SW 1271 (cell line): ENCODE data around the gene RFTN1.

Experiments
- DNase-seq, 2 experiments: peaks; one replicate each; lab custom pipeline; 2025; lab: John Stamatoyannopoulos, UW

Gene RFTN1

DNA sequence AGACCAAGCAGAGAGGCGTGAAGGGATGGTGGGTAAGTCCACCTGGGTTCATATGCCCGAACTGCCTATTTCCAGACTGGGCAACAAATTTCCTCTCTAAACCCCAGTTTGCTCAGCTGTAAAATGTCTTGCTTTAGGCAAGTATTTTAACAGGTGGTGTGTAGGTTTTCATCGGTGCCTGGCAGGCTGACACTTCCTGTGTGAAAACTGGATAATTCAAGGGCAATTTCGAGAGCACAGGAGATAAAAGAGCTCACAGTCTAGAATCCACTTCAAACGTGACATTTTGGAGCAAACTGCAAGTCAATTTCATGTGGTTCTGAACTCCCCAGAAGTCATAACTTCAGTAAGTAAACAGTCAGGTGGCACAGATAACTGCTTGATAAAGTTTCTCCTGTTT, 136.3 kb downstream of the RFTN1 start:
- no peak for DNase-seq

DNA sequence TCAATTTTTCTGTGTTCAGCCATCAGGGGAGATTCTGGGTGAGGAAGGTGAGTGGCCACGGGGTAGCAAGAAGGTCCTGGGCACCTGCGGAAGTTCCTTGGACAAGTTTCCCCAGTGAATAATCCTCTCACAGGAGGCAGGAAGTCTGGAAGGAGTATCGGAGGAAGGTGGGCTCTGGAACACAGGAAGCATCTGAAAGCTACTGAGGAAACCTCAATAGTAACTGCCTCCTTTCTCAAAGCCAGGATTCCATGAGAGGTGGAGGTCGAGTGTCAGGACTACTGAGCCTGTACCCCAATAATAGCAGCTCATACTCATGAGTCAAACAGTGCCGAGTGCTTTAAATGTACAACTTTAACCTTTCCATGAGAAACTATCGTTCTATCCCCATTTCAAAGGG, 137.6 kb downstream of the RFTN1 start:
- DNase-seq = no peak

GRCh38 chr3:16374935-16375245, 138.6 kb downstream of the RFTN1 start:
- no peak for DNase-seq

- no peak for DNase-seq
These were observed 139.2 kb downstream of the RFTN1 start for GRCh38 chr3:16374047-16374934.

GRCh38 chr3:16373341-16373946, 140.1 kb downstream of the RFTN1 start:
- no peak for DNase-seq

DNA sequence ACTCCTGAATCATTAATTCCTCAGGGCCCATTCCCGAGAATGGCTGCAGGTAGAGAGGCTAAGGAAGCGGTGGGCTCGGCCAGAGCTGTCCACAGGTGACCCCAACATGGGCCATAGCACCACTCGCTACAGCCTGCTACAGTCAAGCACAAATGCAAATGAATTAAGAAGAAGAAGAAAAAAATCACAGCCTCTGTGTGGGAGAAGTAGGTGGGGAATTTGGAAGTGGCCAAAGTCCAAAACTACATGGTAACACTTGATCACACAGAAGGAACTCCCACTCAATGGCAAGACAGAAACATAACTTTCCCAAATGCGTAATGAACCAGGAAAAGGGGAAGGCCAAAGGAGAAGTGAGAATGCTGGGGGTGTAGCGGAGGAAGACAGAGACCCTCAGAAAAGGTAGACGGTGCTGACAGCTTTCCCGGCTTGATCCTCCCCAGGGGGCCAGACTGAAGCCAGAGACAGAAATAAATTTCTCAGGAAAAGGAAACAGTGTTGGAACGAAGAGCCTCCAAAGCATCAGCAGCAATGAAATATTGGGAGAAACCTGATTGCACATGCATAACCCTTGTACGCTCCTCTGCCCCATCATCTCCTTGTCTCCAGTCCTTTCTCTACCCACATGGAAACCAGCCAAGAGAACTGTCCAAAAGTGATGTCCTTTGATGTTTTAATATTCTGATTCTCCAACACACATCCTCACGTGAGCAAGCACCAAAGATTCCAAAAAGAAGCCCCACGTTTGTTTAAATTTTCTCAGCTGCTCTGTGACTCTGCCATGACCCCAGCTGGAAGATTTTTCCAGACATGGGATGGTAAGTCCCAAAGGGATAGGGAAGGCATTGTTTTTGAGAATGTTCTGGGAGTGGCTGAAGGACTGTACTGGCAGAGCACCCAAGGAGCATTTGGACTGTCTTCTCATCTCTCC, 140.9 kb downstream of the RFTN1 start:
- no peak for DNase-seq

DNA sequence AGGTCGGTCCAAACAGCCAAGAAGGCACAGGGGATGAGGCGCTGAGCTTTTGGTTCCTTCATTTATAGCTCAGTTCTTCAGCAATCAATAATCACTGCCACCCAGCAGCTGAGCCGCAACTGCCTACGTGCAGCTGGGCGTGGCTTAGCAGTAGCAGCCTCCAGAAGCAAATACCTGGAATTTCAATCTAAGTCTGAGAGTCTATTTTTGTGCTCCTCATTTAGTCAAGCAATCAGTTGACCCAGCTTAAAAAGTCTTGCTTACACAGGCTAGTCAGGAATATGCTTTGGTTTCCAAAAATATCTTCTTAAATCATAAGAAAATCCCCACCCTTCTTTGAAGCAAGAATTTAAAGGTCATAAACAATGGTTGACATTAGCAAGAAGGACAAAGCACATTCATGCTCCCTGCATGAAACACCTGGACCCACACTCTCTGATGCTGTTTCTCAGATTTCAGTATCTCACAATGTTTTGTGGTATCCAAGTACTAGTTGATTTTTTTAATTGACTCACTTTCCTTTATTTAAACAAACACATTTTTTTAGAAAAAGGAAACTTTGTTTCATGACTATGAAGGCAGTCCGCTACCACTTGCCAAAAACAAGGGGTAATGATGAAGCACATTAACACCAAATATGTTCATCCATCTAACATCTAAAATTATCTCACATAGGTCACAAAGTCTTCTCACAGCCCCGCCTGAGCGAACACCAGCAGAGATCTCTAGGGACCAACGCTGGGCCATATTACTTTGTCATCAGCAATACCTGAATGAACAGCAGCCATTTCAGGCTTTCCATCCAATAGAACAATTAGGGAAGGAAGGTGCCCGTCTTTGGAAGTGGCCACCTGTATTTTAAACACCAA, 142.4 kb downstream of the RFTN1 start:
- DNase-seq = no peak

DNA sequence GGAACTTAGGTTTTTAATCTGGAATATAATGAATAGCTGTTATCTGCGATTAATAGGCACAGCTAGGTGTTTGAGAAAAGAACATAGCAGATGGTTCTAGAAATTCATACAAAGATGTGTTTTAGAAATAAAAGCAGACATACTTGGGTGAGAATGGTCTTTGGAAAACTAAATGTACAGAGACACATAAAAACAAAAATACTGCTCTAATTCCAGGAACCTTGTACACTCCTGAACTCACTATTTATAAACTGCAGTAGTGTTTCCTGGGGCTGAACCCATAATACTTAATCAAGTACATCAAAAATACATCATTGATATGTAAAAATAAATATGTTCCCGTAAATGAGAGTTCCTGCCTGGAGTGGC, 143.0 kb downstream of the RFTN1 start:
- no peak for DNase-seq

GRCh38 chr3:16369885-16370284, 143.6 kb downstream of the RFTN1 start:
- DNase-seq = no peak

- DNase-seq = no peak
These were observed 144.2 kb downstream of the RFTN1 start for GRCh38 chr3:16369276-16369675.

DNA sequence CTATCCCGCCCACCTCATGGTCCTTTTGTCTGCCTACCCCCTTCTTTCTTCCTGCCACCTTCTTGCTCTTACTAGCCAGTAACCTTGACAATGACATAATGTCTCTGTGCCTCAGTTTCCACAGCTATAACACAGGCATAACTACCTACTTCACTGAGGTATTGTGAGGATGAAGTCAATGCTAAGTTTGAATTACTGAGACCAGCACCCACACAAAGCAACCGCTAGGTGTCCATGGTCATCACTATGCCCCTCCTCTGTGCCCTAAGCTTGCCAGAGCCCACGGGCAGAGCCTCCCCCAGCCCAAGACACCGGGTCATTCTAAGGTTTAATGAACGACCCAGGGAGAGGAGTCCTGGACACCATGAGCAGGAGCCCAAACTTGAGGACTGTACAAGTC, 146.9 kb downstream of the RFTN1 start:
- DNase-seq = no peak

DNA sequence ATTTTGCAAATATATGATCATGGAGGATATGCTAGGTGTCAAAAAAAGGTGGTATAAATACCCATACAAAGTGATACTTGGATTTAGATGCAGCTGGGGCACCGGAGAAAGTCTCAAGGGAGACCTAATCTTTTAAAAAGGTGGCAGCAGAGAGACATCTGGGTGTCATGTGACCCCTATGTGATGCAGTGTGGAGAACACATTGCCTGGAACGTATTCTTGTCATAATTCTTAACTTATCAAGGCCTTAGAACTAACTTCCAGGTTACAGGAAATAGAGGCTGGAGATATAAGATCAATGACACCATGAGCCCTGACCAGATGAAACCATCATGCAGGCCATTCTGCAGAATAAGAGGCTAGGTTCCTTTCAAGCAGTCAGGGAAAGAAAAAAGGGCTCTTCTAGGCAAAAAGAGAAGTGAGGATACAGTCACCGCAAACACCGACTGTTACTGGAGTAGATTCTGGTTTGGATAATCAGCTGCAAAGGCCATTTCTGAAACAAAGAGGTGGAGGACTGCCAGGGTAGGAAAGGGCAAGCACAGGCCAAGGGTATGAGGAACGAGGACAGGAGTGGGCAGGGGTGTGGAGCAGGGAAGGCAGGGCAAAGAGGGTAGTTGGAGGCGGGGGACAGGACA, 147.9 kb downstream of the RFTN1 start:
- no peak for DNase-seq

- no peak for DNase-seq
These were observed 148.5 kb downstream of the RFTN1 start for GRCh38 chr3:16364963-16365362.

DNA sequence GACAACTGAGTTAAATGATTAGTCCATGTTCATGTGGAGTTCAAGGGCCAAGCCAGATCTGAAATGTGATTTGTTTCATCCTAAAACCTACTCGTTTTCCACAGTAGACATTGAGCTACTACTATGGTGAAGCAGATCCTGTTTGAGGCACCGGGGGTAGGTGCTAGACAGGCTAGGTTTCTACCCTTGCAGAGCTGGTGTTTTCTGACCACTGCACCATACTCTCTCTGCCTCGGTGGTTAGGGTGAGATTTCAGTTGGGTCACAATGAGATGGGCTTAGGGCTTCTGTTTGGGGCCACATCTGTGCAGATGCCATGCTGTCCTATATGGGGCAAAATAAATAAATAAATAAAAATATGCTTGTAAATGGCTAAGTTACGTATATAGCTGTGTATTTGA, 149.2 kb downstream of the RFTN1 start:
- DNase-seq = no peak

DNA sequence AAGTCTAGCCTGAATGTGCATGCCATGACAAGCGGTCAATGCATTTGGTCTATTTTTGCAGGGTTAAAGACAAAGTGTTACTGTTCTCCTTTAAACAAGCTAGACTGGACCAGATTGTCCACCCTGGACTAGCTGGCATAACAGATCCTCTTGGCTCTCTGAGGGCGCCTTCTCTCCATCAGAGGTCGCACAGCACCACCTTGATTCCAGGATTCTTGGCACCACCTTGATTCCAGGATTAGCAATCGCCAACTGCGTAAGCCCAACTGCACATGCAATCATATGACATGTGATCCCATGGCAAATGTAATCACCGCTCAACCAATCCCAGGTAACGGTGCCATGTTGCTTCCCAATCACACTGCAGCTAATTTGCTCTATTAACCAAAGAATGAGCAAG, 149.9 kb downstream of the RFTN1 start:
- no peak for DNase-seq

GRCh38 chr3:16362770-16363169, 150.7 kb downstream of the RFTN1 start:
- no peak for DNase-seq

DNA sequence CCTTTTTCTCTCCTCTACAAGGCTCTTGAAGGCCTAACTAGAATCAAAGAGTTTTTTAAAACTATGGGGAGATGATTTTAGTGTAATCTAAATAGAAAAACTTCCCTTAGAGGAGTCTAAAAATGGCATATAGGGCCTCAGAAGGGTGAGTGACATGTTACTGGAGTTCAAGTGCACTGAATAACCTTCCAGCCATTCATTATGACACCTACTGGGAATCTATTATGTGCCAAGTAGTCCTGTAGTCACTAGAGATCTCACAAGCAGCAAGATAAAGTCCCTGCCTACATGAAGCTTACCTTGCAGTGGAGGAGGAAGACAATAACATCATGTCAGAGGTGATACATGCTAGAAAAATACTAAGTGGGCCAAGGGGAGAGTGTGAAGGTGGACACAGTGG, 152.4 kb downstream of the RFTN1 start:
- no peak for DNase-seq

- no peak for DNase-seq
These were observed 154.2 kb downstream of the RFTN1 start for GRCh38 chr3:16359331-16359730.

GRCh38 chr3:16358336-16358735, 155.2 kb downstream of the RFTN1 start:
- no peak for DNase-seq

GRCh38 chr3:16357186-16358121, 156.0 kb downstream of the RFTN1 start:
- no peak for DNase-seq
